Measurements from ENCODE around the gene NOTCH2. TPM values are rescaled to one million over a fixed set of nuclear protein-coding genes. Genes with fewer than 3 reads are reported as not detected.

Gene NOTCH2
- total RNA-seq, 1 experiment from 2014 or later, result 4.7 TPM

DNA sequence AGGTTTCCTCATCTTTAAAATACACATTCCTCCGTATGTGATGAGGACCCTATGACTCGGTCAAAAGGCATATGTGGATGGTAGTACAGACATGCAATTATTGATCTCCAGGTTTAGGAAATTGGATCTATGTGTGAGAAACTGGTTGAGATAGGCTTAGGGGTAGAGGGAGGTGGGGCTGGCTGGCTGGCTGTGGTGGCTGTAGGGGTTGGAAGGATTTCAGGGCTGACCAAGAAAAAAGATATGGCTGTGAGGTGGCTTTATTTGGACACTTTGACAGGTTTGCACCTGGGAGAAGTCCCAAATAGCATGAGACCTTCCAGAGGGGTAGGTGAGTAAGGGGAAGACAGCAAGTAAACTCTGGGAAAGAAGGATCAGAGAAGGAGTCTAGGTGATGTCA, 133.5 kb downstream of the NOTCH2 start:
- Histone ChIP-seq H3K9me3 (ENCODE audit: low read length) (no peaks in the 10 kb centered on the region), H3K36me3 (ENCODE audit: insufficient read depth, low read length) (no peaks in the 10 kb centered on the region), H3K27me3 (ENCODE audit: low read length) (no peaks in the 10 kb centered on the region), H3K4me3 (ENCODE audit: low read length) (no peak overlapping the region), H3K4me1 (ENCODE audit: low read length) (no peaks in the 10 kb centered on the region), H3K79me2 (ENCODE audit: low read length) (no peaks in the 10 kb centered on the region), H3K27ac (ENCODE audit: low read length) (no peak overlapping the region), H3K4me2 (ENCODE audit: low read depth, low read length, poor library complexity, severe bottlenecking) (no peak overlapping the region), H3K9ac (ENCODE audit: low read length) (no peak overlapping the region), H3K9me2 (replicated peaks; ENCODE audit: insufficient read depth, low read length) (no peaks in the 10 kb centered on the region), H4K20me1 (ENCODE audit: insufficient read depth, low read depth, low read length) (no peaks in the 10 kb centered on the region), H2AFZ (ENCODE audit: low read length) (no peak overlapping the region)
- no peak for DNase-seq

DNA sequence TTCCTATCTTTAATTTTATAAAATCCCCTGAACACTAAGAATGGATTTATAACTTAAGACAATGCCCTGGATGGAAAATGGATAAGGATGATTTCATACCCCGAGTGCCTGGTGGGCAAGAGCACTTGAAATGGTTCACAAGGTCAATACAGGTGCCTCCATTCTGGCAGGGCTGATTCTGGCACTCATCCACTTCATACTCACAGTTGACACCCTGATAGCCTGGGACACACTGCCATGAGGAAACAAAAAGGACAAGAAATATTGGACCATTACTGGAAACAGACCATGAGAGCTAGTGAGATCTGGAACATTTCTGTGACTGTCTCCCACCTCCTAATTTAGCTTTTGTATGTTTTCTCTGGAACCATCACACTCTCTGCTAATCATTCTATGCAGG, 134.1 kb downstream of the NOTCH2 start:
- Histone ChIP-seq H3K9ac (ENCODE audit: low read length) (no peak overlapping the region), H3K79me2 (ENCODE audit: low read length) (no peaks in the 10 kb centered on the region), H3K27me3 (ENCODE audit: low read length) (no peaks in the 10 kb centered on the region), H3K4me1 (ENCODE audit: low read length) (no peaks in the 10 kb centered on the region), H4K20me1 (ENCODE audit: insufficient read depth, low read depth, low read length) (no peaks in the 10 kb centered on the region), H3K4me3 (ENCODE audit: low read length) (no peak overlapping the region), H3K9me3 (ENCODE audit: low read length) (no peaks in the 10 kb centered on the region), H3K9me2 (replicated peaks; ENCODE audit: insufficient read depth, low read length) (no peaks in the 10 kb centered on the region), H3K36me3 (ENCODE audit: insufficient read depth, low read length) (no peaks in the 10 kb centered on the region), H3K4me2 (ENCODE audit: low read depth, low read length, poor library complexity, severe bottlenecking) (no peak overlapping the region), H2AFZ (ENCODE audit: low read length) (no peak overlapping the region), H3K27ac (ENCODE audit: low read length) (no peak overlapping the region)
- DNase-seq, result no peak

- no peaks in the 10 kb centered on the region for H3K79me2 ChIP-seq (ENCODE audit: low read length)
- no peak overlapping the region for H2AFZ ChIP-seq (ENCODE audit: low read length)
- H3K27ac ChIP-seq (ENCODE audit: low read length), result no peak overlapping the region
- no peaks in the 10 kb centered on the region for H4K20me1 ChIP-seq (ENCODE audit: insufficient read depth, low read depth, low read length)
- no peak overlapping the region for H3K4me2 ChIP-seq (ENCODE audit: low read depth, low read length, poor library complexity, severe bottlenecking)
- H3K4me1 ChIP-seq (ENCODE audit: low read length), result no peaks in the 10 kb centered on the region
- H3K9me3 ChIP-seq (ENCODE audit: low read length), result no peaks in the 10 kb centered on the region
- no peaks in the 10 kb centered on the region for H3K9me2 ChIP-seq (replicated peaks; ENCODE audit: insufficient read depth, low read length)
- no peak overlapping the region for H3K9ac ChIP-seq (ENCODE audit: low read length)
- no peaks in the 10 kb centered on the region for H3K36me3 ChIP-seq (ENCODE audit: insufficient read depth, low read length)
- DNase-seq, result no peak
- H3K4me3 ChIP-seq (ENCODE audit: low read length), result no peak overlapping the region
- H3K27me3 ChIP-seq (ENCODE audit: low read length), result no peaks in the 10 kb centered on the region
Observed at GRCh38 chr1:119933397-119933796, 136.1 kb downstream of the NOTCH2 start.

DNA sequence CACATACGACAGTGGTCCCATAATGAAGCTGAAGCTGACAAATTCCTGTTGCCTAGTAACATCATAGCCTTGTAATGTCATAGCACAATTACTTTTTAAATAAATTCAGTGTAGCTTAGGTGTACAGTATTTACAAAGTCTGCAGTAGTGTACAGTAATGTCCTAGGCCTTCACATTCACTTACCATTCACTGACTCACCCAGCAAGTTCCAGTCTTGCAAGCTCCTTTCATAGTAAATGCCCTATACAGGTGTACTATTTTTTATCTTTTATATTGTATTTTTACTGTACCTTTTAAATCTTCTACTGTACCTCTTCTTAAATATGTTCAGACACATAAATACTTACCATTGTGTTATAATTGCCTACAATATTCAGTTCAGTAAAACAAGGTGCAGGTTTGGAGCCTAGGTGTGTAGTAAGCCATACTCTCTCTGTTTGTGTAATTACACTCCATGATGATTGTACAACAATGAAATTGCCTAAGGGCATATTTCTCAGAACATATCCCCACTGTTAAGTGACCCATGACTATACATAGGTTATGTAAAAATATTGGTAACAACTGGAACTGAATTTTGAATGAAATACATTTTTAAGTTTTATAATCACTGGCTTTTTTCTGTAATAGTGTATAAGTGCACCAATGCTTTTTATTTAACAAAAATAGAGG, 139.7 kb downstream of the NOTCH2 start:
- H3K4me1 ChIP-seq (ENCODE audit: low read length), result no peaks in the 10 kb centered on the region
- H3K9me2 ChIP-seq (replicated peaks; ENCODE audit: insufficient read depth, low read length), result no peaks in the 10 kb centered on the region
- no peaks in the 10 kb centered on the region for H3K36me3 ChIP-seq (ENCODE audit: insufficient read depth, low read length)
- H3K27me3 ChIP-seq (ENCODE audit: low read length), result no peaks in the 10 kb centered on the region
- H3K27ac ChIP-seq (ENCODE audit: low read length), result no peak overlapping the region
- no peak overlapping the region for H3K4me2 ChIP-seq (ENCODE audit: low read depth, low read length, poor library complexity, severe bottlenecking)
- H3K4me3 ChIP-seq (ENCODE audit: low read length), result no peak overlapping the region
- no peak overlapping the region for H2AFZ ChIP-seq (ENCODE audit: low read length)
- no peaks in the 10 kb centered on the region for H3K79me2 ChIP-seq (ENCODE audit: low read length)
- no peaks in the 10 kb centered on the region for H3K9me3 ChIP-seq (ENCODE audit: low read length)
- DNase-seq, result no peak
- H4K20me1 ChIP-seq (ENCODE audit: insufficient read depth, low read depth, low read length), result no peaks in the 10 kb centered on the region
- no peak overlapping the region for H3K9ac ChIP-seq (ENCODE audit: low read length)

DNA sequence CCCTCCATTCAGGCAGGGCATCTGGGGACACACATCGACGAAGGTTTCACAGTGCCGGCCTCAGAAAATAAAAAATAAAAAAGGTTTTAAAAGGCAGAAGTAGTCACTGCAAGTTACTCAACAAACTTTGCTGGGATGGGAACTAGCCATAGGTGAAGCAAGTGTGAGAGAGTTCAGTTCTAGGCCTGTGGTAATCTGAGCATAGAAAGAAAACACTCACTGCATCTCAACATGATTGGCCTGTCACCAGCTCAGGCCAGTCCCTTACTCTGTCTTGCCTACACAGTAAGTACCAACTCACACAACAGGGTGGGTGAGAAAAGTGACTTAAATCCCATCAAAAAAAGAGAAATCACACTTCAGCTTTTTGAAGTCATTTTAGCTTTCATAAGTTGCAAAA, 142.9 kb downstream of the NOTCH2 start:
- Histone ChIP-seq H3K79me2 (ENCODE audit: low read length) (no peaks in the 10 kb centered on the region), H3K4me2 (ENCODE audit: low read depth, low read length, poor library complexity, severe bottlenecking) (no peak overlapping the region), H4K20me1 (ENCODE audit: insufficient read depth, low read depth, low read length) (no peaks in the 10 kb centered on the region), H3K9me3 (ENCODE audit: low read length) (no peaks in the 10 kb centered on the region), H3K4me3 (ENCODE audit: low read length) (no peak overlapping the region), H3K9me2 (replicated peaks; ENCODE audit: insufficient read depth, low read length) (no peaks in the 10 kb centered on the region), H3K9ac (ENCODE audit: low read length) (no peak overlapping the region), H3K27me3 (ENCODE audit: low read length) (no peaks in the 10 kb centered on the region), H3K36me3 (ENCODE audit: insufficient read depth, low read length) (no peaks in the 10 kb centered on the region), H3K4me1 (ENCODE audit: low read length) (no peaks in the 10 kb centered on the region), H3K27ac (ENCODE audit: low read length) (no peak overlapping the region), H2AFZ (ENCODE audit: low read length) (no peak overlapping the region)
- DNase-seq, result no peak

- H3K9ac ChIP-seq (ENCODE audit: low read length), result no peak overlapping the region
- no peaks in the 10 kb centered on the region for H3K4me1 ChIP-seq (ENCODE audit: low read length)
- H3K36me3 ChIP-seq (ENCODE audit: insufficient read depth, low read length), result no peaks in the 10 kb centered on the region
- H4K20me1 ChIP-seq (ENCODE audit: insufficient read depth, low read depth, low read length), result no peaks in the 10 kb centered on the region
- no peaks in the 10 kb centered on the region for H3K79me2 ChIP-seq (ENCODE audit: low read length)
- no peaks in the 10 kb centered on the region for H3K9me2 ChIP-seq (replicated peaks; ENCODE audit: insufficient read depth, low read length)
- H3K4me2 ChIP-seq (ENCODE audit: low read depth, low read length, poor library complexity, severe bottlenecking), result no peak overlapping the region
- no peaks in the 10 kb centered on the region for H3K9me3 ChIP-seq (ENCODE audit: low read length)
- H3K27ac ChIP-seq (ENCODE audit: low read length), result no peak overlapping the region
- H3K4me3 ChIP-seq (ENCODE audit: low read length), result no peak overlapping the region
- no peak for DNase-seq
- no peak overlapping the region for H2AFZ ChIP-seq (ENCODE audit: low read length)
- no peaks in the 10 kb centered on the region for H3K27me3 ChIP-seq (ENCODE audit: low read length)
Observed at GRCh38 chr1:119924948-119925898, 144.2 kb downstream of the NOTCH2 start.

DNA sequence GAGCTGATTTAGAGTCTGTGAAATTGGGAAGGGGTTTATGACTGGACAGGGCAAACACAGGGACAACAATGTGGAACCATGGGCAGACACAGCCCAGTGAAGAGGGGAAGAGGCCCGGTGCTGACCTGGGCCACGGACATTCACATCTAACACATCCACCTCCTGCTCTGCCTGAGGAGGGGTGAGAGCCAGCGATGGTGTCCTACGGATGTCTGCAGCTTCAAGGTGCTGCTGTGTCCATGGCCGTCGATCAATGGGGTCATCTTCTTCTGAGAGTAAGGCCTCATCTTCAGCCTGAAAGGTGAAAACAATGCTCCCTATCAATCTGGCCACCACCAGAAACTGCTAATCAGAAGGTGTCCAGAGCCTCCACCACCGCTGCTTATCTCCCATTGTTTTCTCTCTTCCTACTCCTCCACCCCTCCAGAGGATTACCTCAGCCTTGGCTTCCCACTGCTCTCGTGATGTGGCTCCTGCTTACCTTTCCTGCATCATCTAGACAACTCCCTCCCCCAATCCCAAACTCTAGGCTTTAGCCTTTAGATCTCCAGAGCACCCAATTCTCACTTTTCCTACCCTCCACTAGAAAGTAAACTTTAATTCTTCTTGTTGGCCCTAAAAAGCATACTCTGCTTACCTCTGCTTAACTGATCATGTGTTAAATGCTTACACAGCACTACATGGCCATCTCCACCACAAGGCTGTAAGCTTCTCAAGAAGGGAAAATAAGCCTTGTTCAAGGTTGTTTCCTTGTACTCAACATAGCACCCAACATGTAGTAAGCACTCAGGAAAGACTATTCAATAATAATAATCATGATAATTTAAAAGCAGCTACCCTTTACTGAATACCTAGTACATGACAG, 149.1 kb downstream of the NOTCH2 start:
- no peak overlapping the region for H3K9ac ChIP-seq (ENCODE audit: low read length)
- H3K4me3 ChIP-seq (ENCODE audit: low read length), result no peak overlapping the region
- no peaks in the 10 kb centered on the region for H3K9me2 ChIP-seq (replicated peaks; ENCODE audit: insufficient read depth, low read length)
- H3K27ac ChIP-seq (ENCODE audit: low read length), result no peak overlapping the region
- H3K79me2 ChIP-seq (ENCODE audit: low read length), result no peaks in the 10 kb centered on the region
- H3K4me1 ChIP-seq (ENCODE audit: low read length), result no peaks in the 10 kb centered on the region
- no peaks in the 10 kb centered on the region for H3K9me3 ChIP-seq (ENCODE audit: low read length)
- H2AFZ ChIP-seq (ENCODE audit: low read length), result no peak overlapping the region
- H3K4me2 ChIP-seq (ENCODE audit: low read depth, low read length, poor library complexity, severe bottlenecking), result no peak overlapping the region
- H4K20me1 ChIP-seq (ENCODE audit: insufficient read depth, low read depth, low read length), result no peaks in the 10 kb centered on the region
- DNase-seq, result no peak
- no peaks in the 10 kb centered on the region for H3K36me3 ChIP-seq (ENCODE audit: insufficient read depth, low read length)
- no peaks in the 10 kb centered on the region for H3K27me3 ChIP-seq (ENCODE audit: low read length)

- no peak for DNase-seq
- H2AFZ ChIP-seq (ENCODE audit: low read length), result no peak overlapping the region
Observed at GRCh38 chr1:119919241-119919640, 150.2 kb downstream of the NOTCH2 start.

More at GRCh38 chr1:119919241-119919640, 150.2 kb downstream of the NOTCH2 start:
- H3K9ac ChIP-seq (ENCODE audit: low read length), result no peak overlapping the region
- H3K36me3 ChIP-seq (ENCODE audit: insufficient read depth, low read length), result no peaks in the 10 kb centered on the region
- H3K4me2 ChIP-seq (ENCODE audit: low read depth, low read length, poor library complexity, severe bottlenecking), result no peak overlapping the region
- no peak overlapping the region for H3K27ac ChIP-seq (ENCODE audit: low read length)
- H3K27me3 ChIP-seq (ENCODE audit: low read length), result no peaks in the 10 kb centered on the region
- H3K4me1 ChIP-seq (ENCODE audit: low read length), result no peaks in the 10 kb centered on the region
- no peaks in the 10 kb centered on the region for H3K79me2 ChIP-seq (ENCODE audit: low read length)
- no peaks in the 10 kb centered on the region for H3K9me2 ChIP-seq (replicated peaks; ENCODE audit: insufficient read depth, low read length)
- no peak overlapping the region for H3K4me3 ChIP-seq (ENCODE audit: low read length)
- no peaks in the 10 kb centered on the region for H4K20me1 ChIP-seq (ENCODE audit: insufficient read depth, low read depth, low read length)
- H3K9me3 ChIP-seq (ENCODE audit: low read length), result no peaks in the 10 kb centered on the region
